ENCODE data around the gene AFAP1L1.

The AFAP1L1 gene

GRCh38 chr5:149271716-149272563 is at the start of gene AFAP1L1:
Gene AFAP1L1 (plus strand): TSS chr5:149271859. CDS start chr5:149271969, 110 bp downstream.
- peak; percentile 1 for DNase-seq

DNA sequence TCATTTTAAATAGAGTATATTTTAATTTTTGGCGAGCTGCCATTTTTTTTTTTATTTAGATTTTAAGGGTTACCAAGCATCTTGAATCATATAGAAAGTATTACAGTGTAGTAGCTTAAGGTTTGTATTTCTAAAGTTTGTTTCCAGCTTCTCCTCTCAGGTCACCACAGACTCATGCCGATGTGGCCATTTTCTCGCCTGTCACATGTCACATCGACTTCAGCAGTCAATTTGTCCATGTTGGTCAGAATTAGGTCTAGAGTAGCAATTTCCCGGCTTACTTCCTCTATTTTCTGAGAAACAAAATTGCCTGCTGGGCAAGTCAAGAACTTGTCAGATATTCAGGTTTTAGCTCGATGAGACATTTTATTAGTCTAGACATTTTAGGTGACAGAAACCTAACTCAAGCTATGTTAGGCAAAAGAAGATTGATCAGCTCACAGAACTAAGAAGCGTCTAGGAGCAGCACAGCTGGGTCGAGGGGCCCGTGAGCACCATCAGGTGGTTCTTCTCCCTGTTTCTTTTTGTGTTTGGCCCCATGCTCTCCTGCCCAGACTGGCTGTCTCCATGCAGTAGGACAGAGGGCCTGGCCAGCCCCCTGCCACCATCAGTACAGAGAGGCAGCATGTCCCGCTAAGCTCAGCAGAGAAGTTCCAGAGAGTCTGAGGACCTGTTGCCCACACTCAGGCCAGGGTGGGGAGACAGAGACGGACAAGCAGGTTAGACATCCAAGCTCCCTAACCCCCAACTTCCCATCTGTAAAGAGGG is 48.4 kb upstream of the AFAP1L1 start:
- no peak for DNase-seq

- no peak for DNase-seq
These were observed 47.4 kb upstream of the AFAP1L1 start for GRCh38 chr5:149224282-149224681.

DNA sequence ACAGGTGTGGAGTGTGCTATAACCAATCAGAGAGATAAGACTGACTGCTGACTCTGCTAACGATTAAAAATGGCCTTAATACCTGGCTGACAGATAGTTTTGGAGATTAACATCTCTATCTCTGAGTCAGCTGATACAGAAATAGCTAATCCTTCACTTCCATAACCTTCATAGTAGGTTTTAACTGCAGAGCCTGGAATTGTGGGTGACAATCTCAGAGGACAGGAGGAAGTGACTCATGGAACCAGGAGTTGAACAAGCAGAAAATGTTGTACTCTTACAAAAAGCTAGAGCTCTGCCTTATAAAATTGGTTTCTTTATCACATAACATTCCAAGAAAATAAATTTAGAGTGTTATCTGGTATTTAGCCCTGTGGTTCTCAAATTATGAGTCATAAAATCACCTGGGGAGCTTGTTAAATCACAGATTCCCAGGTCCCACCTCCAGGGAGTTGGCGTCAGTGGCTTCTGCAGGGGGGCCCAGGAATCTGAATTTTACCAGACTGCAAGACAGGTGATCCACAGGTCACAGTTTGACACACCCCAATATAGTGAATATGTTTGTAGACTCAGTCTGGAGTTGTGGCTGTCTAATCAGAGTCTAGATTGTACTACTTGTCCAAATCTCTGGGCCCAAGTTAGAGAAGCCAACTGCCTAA is 44.4 kb upstream of the AFAP1L1 start:
- no peak for DNase-seq

DNA sequence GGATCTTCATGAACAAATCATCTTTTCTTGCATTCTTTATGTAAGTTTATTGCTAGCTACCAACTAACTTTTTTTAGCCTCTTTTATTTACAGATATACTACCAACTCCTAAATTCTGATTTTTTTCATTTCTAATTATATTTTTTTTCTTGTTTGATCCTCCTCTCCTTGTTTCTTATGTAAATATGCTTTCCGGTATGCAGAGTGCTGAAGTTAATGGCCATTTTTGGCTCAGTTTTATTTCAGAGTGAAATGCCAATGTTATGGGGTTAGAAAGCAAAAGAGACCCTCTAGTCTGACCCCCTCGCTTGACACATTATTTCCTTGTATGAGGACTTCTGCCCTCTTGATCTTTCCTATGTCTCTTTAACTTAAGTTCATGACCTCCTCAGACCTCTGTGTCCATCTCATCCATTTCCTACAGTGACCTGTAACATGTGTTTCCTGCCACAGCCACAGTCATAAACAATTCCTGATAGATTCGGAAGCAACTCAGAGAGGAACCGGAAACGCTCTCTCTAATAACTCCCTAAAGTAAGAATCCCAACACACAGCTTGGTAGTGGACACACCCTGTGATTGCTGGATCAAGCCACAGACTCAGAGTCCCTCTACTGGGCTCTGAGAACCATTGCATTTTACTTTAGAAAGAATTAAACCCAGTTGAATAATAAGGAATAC is 42.9 kb upstream of the AFAP1L1 start:
- DNase-seq = no peak

DNA sequence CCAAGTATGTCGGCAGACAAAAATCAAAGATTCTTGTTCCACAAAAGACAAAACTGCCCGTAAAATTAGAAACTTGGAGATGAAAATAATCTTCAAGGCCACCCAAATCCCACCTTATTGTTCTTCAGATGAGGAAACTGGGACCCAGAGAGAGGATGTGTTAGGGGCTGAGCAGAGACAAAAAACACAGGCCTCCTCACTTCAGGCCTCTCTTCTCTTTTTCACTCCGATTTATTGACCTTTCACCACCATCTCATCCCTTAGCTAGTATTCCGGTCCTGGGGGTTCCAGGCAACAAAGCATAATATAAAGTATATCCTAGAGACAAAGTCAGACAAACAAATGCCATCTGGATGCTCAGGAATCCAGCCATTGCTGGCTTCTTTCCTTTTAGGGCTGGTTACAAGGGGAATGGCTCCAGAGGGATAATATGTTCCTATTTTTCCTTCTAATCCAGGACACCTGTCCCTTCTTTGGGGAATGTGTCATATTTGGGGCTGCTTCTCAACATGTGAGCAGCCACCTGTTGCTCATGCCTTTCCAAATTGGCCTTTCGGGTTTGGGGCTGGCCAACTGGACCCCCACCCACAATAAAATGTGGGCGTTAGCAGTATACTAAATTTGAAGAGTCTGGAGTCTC is 42.2 kb upstream of the AFAP1L1 start:
- DNase-seq = no peak

DNA sequence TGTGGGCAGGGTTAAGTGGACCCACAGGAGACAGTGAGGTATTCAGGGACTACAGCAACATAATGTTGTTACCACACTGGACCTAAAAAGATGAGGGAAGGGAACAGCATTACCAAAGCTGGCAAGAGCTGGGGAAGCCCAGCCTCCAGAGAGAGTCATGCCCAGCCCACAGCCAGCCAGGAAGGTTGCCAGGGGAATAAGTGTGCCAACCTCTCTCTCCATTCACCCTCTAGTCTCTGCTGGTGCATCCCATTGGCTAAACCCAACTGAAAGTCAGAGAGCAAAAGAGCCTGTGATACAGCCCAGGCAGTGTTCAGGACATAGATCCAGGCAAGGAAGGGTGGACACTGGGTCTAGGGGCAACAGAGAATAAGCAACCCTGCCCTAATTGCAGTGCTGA is 35.8 kb upstream of the AFAP1L1 start:
- DNase-seq = no peak

DNA sequence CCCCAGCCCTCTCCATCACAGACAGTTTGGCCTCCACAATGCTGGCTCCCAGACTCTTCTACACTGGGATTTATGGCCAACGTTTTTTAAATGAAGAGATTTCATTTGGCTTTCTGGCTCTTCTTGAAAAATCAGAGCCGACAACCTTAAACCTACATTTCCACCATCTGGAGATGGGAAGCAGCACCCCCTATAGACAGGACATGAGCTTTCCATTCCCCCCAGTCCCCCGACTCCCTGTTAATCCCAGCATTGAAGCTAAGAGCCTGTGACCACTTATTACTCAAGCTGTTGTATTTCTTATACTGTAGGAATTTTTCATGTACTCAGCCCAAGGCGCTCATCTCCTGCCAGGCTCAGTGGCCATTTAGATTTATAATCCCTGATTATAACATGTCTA is 34.0 kb upstream of the AFAP1L1 start:
- DNase-seq = no peak

GRCh38 chr5:149238540-149238939 is 33.1 kb upstream of the AFAP1L1 start:
- no peak for DNase-seq

GRCh38 chr5:149239917-149240316 is 31.7 kb upstream of the AFAP1L1 start:
- no peak for DNase-seq

DNA sequence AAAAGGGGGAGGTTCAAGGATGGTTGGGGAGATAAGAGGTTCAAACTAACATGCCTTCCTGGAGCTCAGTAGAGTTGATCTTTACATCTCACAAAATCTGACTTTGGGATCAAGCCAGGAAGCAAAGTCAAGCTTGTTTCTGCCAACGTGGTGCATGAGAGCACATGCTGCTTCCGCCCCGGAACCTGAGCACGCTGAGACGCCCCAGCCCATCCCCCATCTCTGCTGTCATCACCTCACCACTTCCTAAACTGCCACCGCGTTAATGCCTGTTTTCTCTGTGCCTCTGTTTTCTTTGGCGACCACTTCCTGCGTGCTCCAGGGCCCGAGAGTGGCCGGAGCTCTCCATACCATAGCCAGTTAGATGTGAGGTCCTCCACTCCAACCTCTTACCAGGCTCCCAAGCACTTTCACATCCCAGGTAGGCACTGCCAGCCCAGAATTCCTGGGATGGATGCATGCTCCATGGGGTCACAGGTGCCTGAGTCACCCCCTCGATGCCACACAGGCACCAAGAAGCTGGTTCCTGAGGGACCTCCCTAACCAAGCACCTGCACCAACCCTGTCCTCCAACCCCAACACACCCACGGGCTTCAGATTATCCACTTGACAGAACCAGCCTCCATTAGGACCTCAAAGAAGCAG is 31.2 kb upstream of the AFAP1L1 start:
- DNase-seq = no peak

GRCh38 chr5:149242339-149242738 is 29.3 kb upstream of the AFAP1L1 start:
- no peak for DNase-seq

GRCh38 chr5:149246906-149247305 is 24.8 kb upstream of the AFAP1L1 start:
- no peak for DNase-seq

DNA sequence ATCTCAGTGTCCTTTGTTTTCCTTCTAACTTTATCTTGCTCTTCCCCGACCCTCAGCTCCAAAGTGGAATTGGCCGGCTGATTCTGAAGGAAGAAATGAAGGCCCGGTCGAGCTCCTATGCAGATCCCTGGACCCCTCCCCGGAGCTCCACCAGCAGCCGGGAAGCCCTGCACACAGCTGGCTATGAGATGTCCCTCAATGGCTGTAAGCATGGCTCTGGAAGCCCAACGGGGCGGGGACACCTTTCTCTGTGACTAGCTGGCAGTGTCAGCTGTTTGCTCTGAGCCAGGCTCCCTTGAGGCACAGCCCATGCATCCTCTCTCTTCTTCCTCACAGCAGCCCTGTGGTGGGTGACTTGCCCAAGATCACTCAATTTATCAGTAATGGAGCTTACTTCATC is 23.9 kb upstream of the AFAP1L1 start:
- no peak for DNase-seq

DNA sequence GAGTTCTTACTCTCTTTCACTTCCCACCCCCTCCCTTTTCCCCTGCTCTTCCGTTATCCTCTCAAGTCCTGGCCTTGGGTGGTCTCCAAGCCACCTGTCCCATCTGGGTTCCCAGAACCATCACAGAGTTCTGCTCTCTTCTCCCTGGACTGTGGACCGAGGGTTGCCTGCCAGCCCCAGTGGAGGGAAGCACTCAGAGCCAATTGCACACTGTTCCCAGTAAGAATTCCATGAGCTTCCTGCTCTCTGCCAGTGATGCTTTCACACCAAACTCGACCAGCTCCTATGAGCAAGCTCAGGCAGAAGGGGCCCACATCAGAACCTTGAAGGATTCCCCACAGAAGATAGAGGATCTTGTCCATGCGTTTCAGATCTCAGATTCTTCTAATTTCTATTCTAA is 20.1 kb upstream of the AFAP1L1 start:
- no peak for DNase-seq

DNA sequence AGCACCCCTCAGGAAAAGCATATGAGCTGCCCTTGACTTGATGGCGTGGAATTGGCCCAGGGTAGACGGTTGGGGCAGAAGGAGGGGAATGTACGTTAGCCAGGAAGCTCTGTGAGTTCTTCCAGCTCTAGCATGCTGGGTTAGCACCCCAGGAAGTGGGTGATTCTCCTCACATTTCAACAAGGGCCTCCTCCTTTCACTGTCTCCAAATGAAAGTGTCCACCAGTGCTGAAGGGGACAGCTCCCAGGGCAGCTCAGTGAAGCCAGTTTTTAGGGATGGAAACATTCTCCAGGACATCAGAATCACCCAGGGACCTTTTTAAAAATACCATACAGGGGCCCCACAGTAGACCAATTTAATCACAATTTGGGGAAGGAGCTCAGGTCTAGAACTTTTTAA is 17.2 kb upstream of the AFAP1L1 start:
- no peak for DNase-seq

DNA sequence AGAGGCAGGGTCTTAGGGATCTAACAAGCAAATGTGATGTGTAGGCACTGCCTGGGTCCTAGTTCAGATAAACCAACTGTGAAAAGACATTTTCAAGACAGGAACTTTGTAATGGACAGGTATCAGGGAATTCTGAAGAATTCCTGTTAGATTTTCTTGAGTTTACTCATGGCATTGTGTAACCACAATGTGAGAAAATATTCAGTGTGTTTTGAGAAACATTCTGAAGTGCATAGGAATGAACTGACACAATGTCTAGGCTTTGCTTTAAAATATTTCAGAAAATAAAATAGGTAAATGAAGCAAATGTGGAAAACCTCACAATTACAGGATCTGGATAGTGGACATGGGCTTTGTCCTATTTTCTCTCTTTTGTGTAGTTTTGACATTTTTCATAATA is 15.2 kb upstream of the AFAP1L1 start:
- no peak for DNase-seq

DNA sequence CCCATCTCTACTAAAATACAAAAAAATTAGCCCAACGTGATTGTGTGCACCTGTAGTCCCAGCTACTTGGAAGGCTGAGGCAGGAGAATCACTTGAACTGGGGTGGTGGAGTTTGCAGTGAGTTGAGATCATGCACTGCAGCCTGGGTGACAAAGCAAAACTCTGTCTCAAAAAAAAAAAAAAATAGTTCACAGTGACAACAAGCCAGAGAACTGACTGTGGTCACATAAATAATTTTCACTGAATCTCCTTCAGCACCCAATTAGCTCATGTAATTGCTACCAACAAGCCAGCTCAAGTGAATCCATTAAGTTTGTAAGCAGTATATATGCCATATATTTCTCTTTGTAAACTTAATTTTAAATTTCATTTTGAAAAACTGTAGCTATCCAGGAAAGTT is 14.5 kb upstream of the AFAP1L1 start:
- DNase-seq = no peak

- no peak for DNase-seq
These were observed 13.6 kb upstream of the AFAP1L1 start for GRCh38 chr5:149257889-149258705.

DNA sequence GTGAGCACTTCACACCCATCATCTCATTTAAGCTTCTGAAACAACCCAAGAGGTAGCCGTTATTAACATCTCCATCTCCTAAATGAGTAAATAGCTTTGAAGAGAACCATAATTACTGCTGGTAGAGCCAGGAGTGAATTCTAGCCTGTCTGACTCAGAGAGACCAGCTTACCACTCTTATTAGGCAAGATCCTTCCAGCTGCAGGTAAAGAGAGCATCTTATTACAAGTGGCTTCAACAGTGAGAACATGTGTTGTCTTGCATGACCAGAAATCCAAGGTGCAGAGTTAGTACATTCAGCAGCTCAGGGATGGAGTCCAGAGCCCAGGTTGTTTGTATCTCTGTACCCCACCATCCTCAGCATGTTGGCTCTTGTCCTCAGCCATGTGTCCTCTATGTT is 10.9 kb upstream of the AFAP1L1 start:
- no peak for DNase-seq

DNA sequence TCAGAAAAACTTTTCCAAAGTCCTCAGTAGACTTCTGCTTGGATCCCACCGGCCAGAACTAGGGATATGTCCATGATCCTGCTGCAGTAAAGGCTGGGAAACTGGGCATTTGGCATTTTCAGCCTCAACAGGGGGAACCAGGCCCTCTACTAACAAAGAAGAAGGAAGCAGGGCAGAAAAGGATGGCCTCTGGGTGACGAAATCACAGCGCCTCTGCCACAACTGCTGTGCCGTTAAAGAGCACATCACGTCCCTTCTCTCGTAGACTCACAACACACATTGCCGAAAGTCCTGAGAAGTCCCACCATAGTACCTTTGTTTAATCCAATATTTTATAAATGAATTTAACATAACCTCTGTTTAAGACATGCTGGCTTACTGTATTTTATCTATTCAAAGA is 10.4 kb upstream of the AFAP1L1 start:
- no peak for DNase-seq
